DMS53 treated with DMSO at 0.1 percent for 48 hours (cell line): ENCODE measurements around the gene TTC7B.

Experiments
- DNase-seq: peaks from one replicate; lab custom pipeline; 2025; ENCODE audit not compliant: unreplicated experiment; lab: John Stamatoyannopoulos, UW

Gene TTC7B

GRCh38 chr14:90517076-90517841 is 299.0 kb downstream of the TTC7B start:
- no peak for DNase-seq

GRCh38 chr14:90514566-90514965 is 301.7 kb downstream of the TTC7B start:
- DNase-seq: no peak

- peak; percentile 81 for DNase-seq
These were observed 302.2 kb downstream of the TTC7B start for GRCh38 chr14:90514015-90514398.

- peak; percentile 91 for DNase-seq
These were observed 302.8 kb downstream of the TTC7B start for GRCh38 chr14:90513161-90514014.

- DNase-seq: no peak
These were observed 303.8 kb downstream of the TTC7B start for GRCh38 chr14:90512329-90512991.

- DNase-seq: no peak
These were observed 304.4 kb downstream of the TTC7B start for GRCh38 chr14:90511795-90512328.

GRCh38 chr14:90511252-90511651 is 305.0 kb downstream of the TTC7B start:
- DNase-seq: no peak

- DNase-seq: no peak
These were observed 306.1 kb downstream of the TTC7B start for GRCh38 chr14:90510159-90510558.

- DNase-seq: no peak
These were observed 306.8 kb downstream of the TTC7B start for GRCh38 chr14:90509403-90509802.

GRCh38 chr14:90508536-90509254 is 307.5 kb downstream of the TTC7B start:
- peak; percentile 20 for DNase-seq

GRCh38 chr14:90508036-90508435 is 308.2 kb downstream of the TTC7B start:
- no peak for DNase-seq

GRCh38 chr14:90507428-90507827 is 308.8 kb downstream of the TTC7B start:
- DNase-seq: no peak

- no peak for DNase-seq
These were observed 309.5 kb downstream of the TTC7B start for GRCh38 chr14:90506748-90507147.

- DNase-seq: no peak
These were observed 310.7 kb downstream of the TTC7B start for GRCh38 chr14:90505531-90505930.

GRCh38 chr14:90504643-90505042 is 311.6 kb downstream of the TTC7B start:
- DNase-seq: no peak

GRCh38 chr14:90503582-90503981 is 312.6 kb downstream of the TTC7B start:
- no peak for DNase-seq

- no peak for DNase-seq
These were observed 313.5 kb downstream of the TTC7B start for GRCh38 chr14:90502760-90503159.

- no peak for DNase-seq
These were observed 315.4 kb downstream of the TTC7B start for GRCh38 chr14:90500665-90501370.

GRCh38 chr14:90499908-90500664 is 316.1 kb downstream of the TTC7B start:
- DNase-seq: no peak
